Astrocyte (in vitro differentiated cells and primary cell): ENCODE data around the gene YIF1A.

ENCODE experiments used
- CTCF ChIP-seq: IDR thresholded peaks from 2 replicates; pipeline ENCODE4 v1.5.1; 2011; ENCODE audit warnings: low read depth, mild to moderate bottlenecking, inconsistent platforms, low read length, moderate library complexity; ENCODE audit not compliant: insufficient read depth
- EZH2 ChIP-seq: IDR thresholded peaks from 2 replicates; pipeline ENCODE4 v1.6.1; 2012; ENCODE audit warnings: mild to moderate bottlenecking, low read length, inconsistent platforms; ENCODE audit not compliant: insufficient read depth

DNA sequence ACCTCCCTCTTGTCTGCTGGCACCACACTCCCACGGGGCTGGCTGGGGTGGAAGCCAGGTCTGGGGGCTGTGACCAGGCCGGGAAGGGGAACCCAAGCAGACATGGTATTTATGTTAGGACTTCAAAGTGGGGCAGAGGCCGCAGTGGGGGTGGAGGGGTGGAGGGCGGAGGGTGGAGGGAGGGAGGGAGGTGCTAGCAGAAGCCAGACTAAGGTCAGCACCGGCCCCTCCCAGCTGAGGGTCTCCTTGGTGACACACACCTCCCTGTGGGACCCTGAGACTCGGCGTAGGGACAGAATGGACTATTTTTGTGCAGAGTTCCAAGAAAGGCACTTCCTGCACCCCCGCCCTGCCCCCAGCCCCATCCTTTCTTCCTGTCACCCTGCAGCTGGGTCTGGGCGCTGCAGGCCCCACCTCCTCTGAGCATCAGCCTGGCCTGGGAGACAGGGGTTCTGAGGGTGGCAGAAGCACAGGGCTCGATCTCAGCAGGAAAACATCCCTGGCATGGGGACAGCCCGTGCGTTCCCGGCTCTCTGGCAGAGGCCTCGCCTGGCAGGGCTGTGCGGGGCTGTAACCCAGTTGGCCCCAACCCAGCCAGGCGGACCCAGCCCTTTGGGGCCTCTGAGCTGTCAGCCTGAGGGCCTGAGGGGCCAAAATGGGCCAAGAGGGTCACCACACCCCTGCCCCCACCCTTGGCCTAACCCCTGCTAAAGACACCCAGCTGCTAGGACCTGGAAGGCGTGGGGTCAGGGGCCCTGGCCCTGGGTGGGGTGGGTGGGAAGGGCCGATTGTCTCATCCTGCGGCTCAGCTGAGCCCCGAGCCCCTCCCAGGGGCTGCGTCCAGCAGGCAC, 37.5 kb upstream of the YIF1A start:
- TF ChIP-seq CTCF (no peak), EZH2 (no peak)
